NCI-H2196 treated with DMSO at 0.1 percent for 48 hours (cell line): ENCODE data around the gene LAMC3.
"Not testable (repeated sequence)": the region's sequence is repeated elsewhere in the genome, so short reads cannot be mapped to it uniquely, and the experiment has no call there.

ENCODE experiments used
- DNase-seq: peaks from one replicate; lab custom pipeline; 2025; ENCODE audit not compliant: unreplicated experiment; lab: John Stamatoyannopoulos, UW

The LAMC3 gene

GRCh38 chr9:131028221-131028884 lies 19.4 kb downstream of the LAMC3 start:
- no peak for DNase-seq

GRCh38 chr9:131028931-131029573 lies 20.1 kb downstream of the LAMC3 start:
- no peak for DNase-seq

- no peak for DNase-seq
Observed at GRCh38 chr9:131029574-131029952, 20.6 kb downstream of the LAMC3 start.

DNA sequence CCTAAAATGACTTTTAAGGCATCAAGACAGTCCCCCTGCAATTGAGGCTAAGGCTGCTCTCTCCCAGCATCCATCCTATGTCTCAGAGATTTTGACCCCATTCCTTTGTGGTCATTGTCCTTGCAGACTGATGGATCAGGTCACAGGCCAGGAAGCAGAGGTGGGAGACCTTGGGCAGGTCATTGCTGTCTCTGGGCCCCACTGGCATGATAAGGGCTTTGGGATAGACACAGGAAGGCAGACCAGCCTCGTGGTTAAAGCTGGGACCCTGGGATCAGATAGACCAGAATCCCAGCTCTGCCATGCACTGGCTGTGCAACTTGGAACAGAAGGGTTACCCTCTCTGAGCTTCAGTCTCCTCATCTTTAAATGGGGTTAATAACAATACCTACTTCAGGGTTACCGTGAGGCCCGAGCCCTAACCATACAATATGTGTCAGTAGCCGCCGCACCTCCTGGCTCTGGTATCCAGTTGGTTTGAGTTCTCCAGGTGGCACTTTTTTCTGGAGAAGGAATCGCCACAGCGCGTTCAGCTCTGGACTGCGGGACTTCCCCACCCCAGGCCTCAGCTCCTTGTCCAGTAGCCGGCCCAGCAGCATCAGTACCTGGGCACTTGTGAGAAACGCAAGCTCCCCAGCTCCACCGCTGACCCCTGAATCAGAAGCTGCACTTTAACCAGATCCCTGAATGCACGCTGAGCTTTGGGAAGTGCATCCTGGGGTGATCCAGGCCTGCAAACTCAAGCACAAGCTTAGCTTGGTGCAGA lies 21.4 kb downstream of the LAMC3 start:
- no peak for DNase-seq

GRCh38 chr9:131031005-131031641 lies 22.1 kb downstream of the LAMC3 start:
- no peak for DNase-seq

GRCh38 chr9:131031642-131032005 lies 22.6 kb downstream of the LAMC3 start:
- no peak for DNase-seq

DNA sequence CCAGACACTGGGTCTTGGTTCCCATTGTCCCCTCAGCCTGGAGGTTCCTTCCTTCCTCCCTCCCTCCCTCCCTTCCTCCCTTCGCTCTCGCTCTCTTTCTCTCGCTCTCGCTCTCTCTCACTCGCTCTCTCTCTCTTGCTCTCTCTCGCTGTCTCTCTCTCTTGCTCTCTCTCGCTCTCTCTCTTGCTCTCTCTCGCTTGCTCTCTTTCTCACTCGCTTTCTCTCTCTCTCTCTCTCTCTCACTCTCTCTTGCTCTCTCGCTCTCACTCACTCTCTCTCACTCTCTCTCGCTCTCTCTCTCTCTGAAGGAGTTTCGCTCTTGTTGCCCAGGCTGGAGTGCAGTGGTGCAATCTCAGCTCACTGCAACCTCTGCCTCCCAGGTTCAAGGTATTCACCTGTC lies 23.4 kb downstream of the LAMC3 start:
- no peak for DNase-seq

- DNase-seq, result no peak
Observed at GRCh38 chr9:131033269-131034224, 24.6 kb downstream of the LAMC3 start.

- no peak for DNase-seq
Observed at GRCh38 chr9:131034268-131034667, 25.3 kb downstream of the LAMC3 start.

DNA sequence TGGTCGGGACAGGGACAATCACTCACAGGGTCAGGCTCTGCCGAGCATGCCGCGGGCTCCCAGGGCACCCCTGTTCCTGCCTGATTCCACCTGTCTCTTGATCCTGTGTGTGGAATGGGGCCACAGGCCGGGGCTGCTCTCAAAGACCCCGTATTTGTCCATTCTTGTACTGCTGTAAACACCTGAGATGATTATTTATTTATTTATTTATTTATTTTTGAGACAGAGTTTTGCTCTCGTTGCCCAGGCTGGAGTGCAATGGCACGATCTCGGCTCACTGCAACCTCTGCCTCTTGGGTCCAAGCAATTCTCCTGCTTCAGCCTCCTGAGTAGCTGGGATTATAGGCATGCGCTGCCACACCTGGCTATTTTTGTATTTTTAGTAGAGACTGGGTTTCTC lies 25.8 kb downstream of the LAMC3 start:
- DNase-seq, result not testable (repeated sequence)

DNA sequence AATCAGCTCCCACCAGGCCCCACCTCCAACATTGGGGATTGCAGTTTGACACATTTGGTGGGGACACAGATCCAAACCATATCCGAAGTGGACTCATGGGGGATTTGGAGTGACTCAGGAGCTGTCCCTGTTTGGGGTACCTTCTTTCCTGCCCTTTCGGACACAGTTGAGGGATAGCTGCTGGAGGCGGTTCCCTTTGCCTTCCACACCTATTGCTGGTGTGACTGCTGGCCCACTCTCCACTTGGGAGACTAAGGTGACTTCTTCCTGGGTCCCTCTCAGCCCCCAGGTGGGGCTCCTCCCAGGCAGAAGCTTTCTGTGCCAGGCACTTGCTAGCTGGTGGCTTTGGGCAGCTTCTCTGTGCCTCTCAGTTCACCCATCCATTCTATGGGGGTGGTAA lies 26.6 kb downstream of the LAMC3 start:
- DNase-seq, result no peak

DNA sequence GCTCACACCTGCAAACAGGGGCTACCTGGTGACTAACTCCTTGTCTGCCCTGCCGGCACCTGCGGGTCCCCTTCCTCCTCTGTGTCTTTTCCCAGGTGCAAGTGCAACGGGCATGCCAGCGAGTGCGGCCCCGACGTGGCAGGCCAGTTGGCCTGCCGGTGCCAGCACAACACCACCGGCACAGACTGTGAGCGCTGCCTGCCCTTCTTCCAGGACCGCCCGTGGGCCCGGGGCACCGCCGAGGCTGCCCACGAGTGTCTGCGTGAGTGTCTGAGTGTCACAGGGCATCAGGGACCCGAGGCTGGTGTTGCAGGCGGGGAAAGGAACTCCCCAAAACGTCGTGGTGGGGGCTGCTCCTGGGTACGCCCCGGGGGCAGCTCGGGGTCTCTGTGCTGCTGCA lies 27.1 kb downstream of the LAMC3 start:
- no peak for DNase-seq

GRCh38 chr9:131036529-131037334 lies 27.8 kb downstream of the LAMC3 start:
- no peak for DNase-seq

DNA sequence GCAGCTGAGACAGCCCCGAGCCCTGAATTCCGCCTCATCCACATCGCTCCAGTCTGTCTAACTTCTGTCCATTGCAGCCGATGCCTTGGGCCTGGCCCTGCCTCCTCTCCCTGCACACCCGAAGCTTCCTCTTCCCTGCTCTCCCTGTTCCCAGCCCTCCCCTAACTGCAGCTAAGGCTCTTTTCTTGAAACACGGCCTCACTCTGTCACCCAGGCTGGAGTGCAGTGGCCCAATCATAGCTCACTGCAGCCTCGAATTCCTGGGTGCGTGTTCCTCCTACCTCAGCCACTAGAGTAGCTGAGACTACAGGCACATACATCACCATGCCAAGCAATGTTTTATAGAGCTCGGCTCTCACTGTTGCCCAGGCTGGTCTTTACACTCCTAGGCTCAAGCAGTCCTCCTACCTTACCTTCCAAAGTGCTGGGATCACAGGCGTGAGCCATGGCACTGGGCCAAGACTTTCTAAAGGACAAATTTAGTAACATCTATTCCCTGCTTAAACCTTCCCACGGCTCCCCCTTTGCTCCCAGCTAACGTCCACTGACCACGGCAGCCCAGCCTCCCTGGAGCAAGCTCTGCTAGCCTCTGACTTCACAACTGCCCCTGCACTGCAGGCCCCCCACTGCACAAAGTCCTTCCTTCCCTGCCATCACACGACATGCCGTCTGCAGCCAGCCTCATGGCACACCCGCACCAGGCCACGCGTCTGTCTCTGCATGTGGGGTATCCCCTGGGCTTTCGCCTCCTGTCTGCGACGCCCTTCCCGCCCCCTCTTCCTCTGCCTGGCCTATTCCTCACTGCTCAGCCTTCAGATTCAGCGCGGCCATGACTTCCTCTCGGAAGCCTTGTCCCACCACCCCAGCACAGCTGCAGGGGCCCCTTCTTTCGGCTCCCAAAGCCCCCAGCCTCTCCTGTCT lies 28.6 kb downstream of the LAMC3 start:
- no peak for DNase-seq

GRCh38 chr9:131038256-131039128 lies 29.5 kb downstream of the LAMC3 start:
- DNase-seq, result no peak

DNA sequence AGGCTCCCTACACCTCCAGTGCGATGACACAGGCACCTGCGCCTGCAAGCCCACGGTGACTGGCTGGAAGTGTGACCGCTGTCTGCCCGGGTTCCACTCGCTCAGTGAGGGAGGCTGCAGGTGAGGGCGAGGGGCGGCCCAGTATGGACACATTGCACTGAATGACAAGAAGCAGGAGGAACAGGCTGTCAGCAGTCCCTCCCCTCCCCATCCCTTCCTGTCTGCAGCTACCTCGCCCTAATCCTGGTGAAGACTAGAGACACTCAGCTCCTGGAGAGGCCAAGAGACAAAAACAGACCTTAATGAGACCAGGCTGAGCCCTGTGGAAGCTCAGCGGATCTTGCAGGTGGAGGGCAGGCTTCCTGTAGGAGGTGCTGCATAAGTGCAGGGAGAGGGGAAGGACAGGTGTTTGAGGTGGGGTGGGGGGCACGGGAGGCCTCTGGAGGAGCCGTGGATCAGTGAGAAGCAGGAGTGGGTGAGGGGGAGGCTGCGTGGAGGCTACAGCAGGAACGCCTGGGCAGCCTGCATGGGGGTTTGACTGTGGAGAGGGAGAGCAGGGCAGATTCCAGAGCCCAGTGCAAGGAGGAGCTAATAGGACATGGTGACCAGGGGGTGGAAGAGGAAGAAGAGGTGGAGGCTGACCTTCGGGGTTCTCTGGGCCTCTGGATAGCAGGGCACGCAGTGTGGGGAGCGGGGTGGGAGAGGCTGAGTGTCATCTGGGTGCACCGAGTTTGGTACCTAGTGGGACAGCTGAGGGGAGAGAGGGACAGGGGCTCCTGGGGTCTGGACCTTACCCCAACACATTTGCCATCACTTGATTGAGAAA lies 30.4 kb downstream of the LAMC3 start:
- no peak for DNase-seq

DNA sequence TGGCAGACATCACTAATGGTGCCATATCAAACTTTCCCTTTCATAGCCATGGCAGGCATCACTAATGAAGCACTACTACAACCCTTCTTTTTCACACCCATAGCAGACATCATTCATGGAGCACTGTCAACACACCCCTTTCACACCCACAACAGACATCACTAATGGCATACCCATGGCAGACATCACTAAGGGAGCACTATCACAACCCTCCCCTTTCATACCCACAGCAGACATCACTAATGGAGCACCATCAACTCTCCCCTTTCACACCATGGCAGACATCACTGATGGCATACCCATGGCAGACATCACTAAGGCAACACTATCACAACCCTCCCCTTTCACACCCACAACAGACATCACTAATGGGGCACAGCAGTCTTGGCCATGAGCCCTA lies 33.7 kb downstream of the LAMC3 start:
- no peak for DNase-seq
